Neural crest cell (in vitro differentiated cells): ENCODE data around the gene ATP6V1E1. TPM values are rescaled to one million over a fixed set of nuclear protein-coding genes. Genes with fewer than 3 reads are reported as not detected.
"Not testable (repeated sequence)": the region's sequence is repeated elsewhere in the genome, so short reads cannot be mapped to it uniquely, and the experiment has no call there.

Experiments
- DNase-seq: peaks from one replicate; pipeline ENCODE4 v3.0.0; 2021; ENCODE audit warnings: low read depth, mixed read lengths, low spot score
- H3K27ac Mint-ChIP-seq: one replicate; pipeline ENCODE4 v1.8.0; 2021; ENCODE audit warnings: mild to moderate bottlenecking, mixed read lengths; ENCODE audit not compliant: unreplicated experiment
- H3K27me3 Mint-ChIP-seq: 2 replicates; pipeline ENCODE4 v1.8.0; 2021; ENCODE audit warnings: low read depth, mild to moderate bottlenecking, mixed read lengths
- H3K36me3 Mint-ChIP-seq: 2 replicates; pipeline ENCODE4 v1.8.0; 2021; ENCODE audit warnings: low read depth, mild to moderate bottlenecking, mixed read lengths
- H3K4me1 Mint-ChIP-seq: 2 replicates; pipeline ENCODE4 v1.8.0; 2021; ENCODE audit warnings: mixed read lengths
- H3K4me3 Mint-ChIP-seq: one replicate; pipeline ENCODE4 v1.8.0; 2021; ENCODE audit warnings: mild to moderate bottlenecking, mixed read lengths
- H3K9me3 Mint-ChIP-seq: 2 replicates; pipeline ENCODE4 v1.8.0; 2021; ENCODE audit warnings: mixed read lengths
- CTCF ChIP-seq: fragments of 200-600 bp; sonication (generic); conservative IDR thresholded peaks from 2 replicates; pipeline ENCODE4 v1.5.0; 2021; ENCODE audit warnings: antibody characterized with exemption, mild to moderate bottlenecking
- total RNA-seq: library from RNA; stranded (reverse); gene quantifications from 2 replicates; pipeline ENCODE4 v1.2.1, GENCODE V29; 2021

ATP6V1E1 gene
- total RNA-seq, 1 donor from 2014 or later: 63.9 TPM

GRCh38 chr22:17638432-17639246 is 10.1 kb upstream of the ATP6V1E1 start, which contains the start of gene BCL2L13:
TSS of gene BCL2L13 (plus strand) at chr22:17638757. CDS start at chr22:17655712, 16,955 bp downstream.
- TF ChIP-seq CTCF: peak; percentile 17
- Mint-ChIP-seq H3K4me1 (peaks cover 21% of the 10 kb centered on the region), H3K9me3 (no peaks in the 10 kb centered on the region), H3K36me3 (peaks cover 3% of the 10 kb centered on the region), H3K4me3 (peak within 1 kb of the TSS; percentile 90), H3K27ac (peak within 1 kb of the TSS; percentile 92), H3K27me3 (no peaks in the 10 kb centered on the region)
- peak; percentile 76 for DNase-seq

- Mint-ChIP-seq H3K9me3 (no peaks in the 10 kb centered on the region), H3K4me1 (peaks cover 21% of the 10 kb centered on the region), H3K27ac (peak overlapping the region; percentile 92), H3K4me3 (peak overlapping the region; percentile 90), H3K36me3 (peaks cover 3% of the 10 kb centered on the region), H3K27me3 (no peaks in the 10 kb centered on the region)
- DNase-seq: no peak
- no peak for TF ChIP-seq CTCF
Measured at GRCh38 chr22:17638182-17638431, 9.6 kb upstream of the ATP6V1E1 start.

- Mint-ChIP-seq H3K27ac (peak overlapping the region; percentile 92), H3K4me1 (peaks cover 21% of the 10 kb centered on the region), H3K9me3 (no peaks in the 10 kb centered on the region), H3K27me3 (no peaks in the 10 kb centered on the region), H3K36me3 (peaks cover 3% of the 10 kb centered on the region), H3K4me3 (peak overlapping the region; percentile 90)
- TF ChIP-seq CTCF: no peak
- no peak for DNase-seq
Measured at GRCh38 chr22:17637490-17638181, 9.1 kb upstream of the ATP6V1E1 start.

- DNase-seq, H3K27me3 Mint-ChIP-seq, H3K4me3 Mint-ChIP-seq, H3K27ac Mint-ChIP-seq, H3K9me3 Mint-ChIP-seq, H3K36me3 Mint-ChIP-seq: not testable (repeated sequence)
- H3K4me1 Mint-ChIP-seq: peaks cover 21% of the 10 kb centered on the region
Measured at GRCh38 chr22:17636850-17637249, 8.3 kb upstream of the ATP6V1E1 start.

- H3K9me3 Mint-ChIP-seq: no peaks in the 10 kb centered on the region
- H3K4me3 Mint-ChIP-seq: peak overlapping the region; percentile 39
- DNase-seq: no peak
- peaks cover 17% of the 10 kb centered on the region for H3K4me1 Mint-ChIP-seq
- no peaks in the 10 kb centered on the region for H3K27me3 Mint-ChIP-seq
- TF ChIP-seq CTCF: no peak
- no peak overlapping the region for H3K27ac Mint-ChIP-seq
- H3K36me3 Mint-ChIP-seq: no peaks in the 10 kb centered on the region
Measured at GRCh38 chr22:17634696-17635095, 6.1 kb upstream of the ATP6V1E1 start.

GRCh38 chr22:17633998-17634323 is 5.4 kb upstream of the ATP6V1E1 start:
- no peaks in the 10 kb centered on the region for H3K9me3 Mint-ChIP-seq
- no peak for TF ChIP-seq CTCF
- peak overlapping the region; percentile 29 for H3K4me3 Mint-ChIP-seq
- no peaks in the 10 kb centered on the region for H3K36me3 Mint-ChIP-seq
- no peak for DNase-seq
- H3K27me3 Mint-ChIP-seq: no peaks in the 10 kb centered on the region
- H3K4me1 Mint-ChIP-seq: peaks cover 13% of the 10 kb centered on the region
- no peak overlapping the region for H3K27ac Mint-ChIP-seq
